ENCODE results near the gene TDRD3.

DNA sequence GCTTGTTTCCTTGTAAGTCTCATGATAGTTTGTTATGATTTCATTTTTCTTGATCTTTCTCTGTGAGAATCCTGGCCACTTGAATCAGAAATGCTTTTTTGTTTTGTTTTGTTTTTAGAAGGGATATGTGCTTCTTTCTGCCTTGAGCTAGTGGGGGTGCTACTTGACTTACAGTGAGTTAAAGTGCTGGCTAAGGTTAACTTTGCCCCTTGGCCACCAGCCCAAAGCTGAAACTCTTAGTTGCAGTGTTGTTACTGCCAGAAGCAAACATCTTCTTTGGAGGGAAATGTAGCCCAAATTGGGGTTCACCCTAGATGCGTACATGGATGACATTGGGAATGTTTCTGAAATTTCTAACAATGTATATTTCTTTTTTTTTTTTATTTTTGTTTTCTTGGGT lies 57.4 kb downstream of the TDRD3 start:
- no peak for TF ChIP-seq ZFX (IDR thresholded peaks at IDR 0.05; ENCODE audit: borderline replicate concordance)
- TF ChIP-seq, protein P1, sequence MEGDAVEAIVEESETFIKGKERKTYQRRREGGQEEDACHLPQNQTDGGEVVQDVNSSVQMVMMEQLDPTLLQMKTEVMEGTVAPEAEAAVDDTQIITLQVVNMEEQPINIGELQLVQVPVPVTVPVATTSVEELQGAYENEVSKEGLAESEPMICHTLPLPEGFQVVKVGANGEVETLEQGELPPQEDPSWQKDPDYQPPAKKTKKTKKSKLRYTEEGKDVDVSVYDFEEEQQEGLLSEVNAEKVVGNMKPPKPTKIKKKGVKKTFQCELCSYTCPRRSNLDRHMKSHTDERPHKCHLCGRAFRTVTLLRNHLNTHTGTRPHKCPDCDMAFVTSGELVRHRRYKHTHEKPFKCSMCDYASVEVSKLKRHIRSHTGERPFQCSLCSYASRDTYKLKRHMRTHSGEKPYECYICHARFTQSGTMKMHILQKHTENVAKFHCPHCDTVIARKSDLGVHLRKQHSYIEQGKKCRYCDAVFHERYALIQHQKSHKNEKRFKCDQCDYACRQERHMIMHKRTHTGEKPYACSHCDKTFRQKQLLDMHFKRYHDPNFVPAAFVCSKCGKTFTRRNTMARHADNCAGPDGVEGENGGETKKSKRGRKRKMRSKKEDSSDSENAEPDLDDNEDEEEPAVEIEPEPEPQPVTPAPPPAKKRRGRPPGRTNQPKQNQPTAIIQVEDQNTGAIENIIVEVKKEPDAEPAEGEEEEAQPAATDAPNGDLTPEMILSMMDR (IDR thresholded peaks at IDR 0.05) = no peak

All from 22Rv1 (cell line).